ENCODE results near the gene ZNRF1.
A peak's percentile ranks its signal among the peaks of the same experiment; 100 is the strongest.

GRCh38 chr16:75023009-75023408 lies 24.2 kb downstream of the ZNRF1 start:
- no peak for TF ChIP-seq POLR2A (IDR thresholded peaks at IDR 0.05; ENCODE audit: low read depth, low read length)
- no peak for TF ChIP-seq CTCF (conservative IDR thresholded peaks at IDR 0.05; ENCODE audit: low read depth, low read length)
- no peak for TF ChIP-seq USF2 (IDR thresholded peaks at IDR 0.05; ENCODE audit: low read depth, low read length)
- no peak for TF ChIP-seq ELK1 (IDR thresholded peaks at IDR 0.05; ENCODE audit: borderline replicate concordance, low read depth, low read length)
- no peak for TF ChIP-seq FOS (IDR thresholded peaks at IDR 0.05; ENCODE audit: low read depth, low read length)
- TF ChIP-seq CEBPB (IDR thresholded peaks at IDR 0.05; ENCODE audit: low read depth, low read length): no peak
- TF ChIP-seq SMC3 (IDR thresholded peaks at IDR 0.05; ENCODE audit: low read depth, low read length): no peak
- TF ChIP-seq NFE2L2 (IDR thresholded peaks at IDR 0.05; ENCODE audit: low read depth, low read length): peak; percentile 56; the same call in 1 of the 2 replicates
